ENCODE measurements around the gene DLGAP1.

GRCh38 chr18:4074647-4075046, 380.5 kb downstream of the DLGAP1 start:
- TF ChIP-seq CTCF (conservative IDR thresholded peaks at IDR 0.05; ENCODE audit: low read depth, low read length) = no peak
- no peak for TF ChIP-seq POLR2A (IDR thresholded peaks at IDR 0.05; ENCODE audit: low read depth, low read length)
- no peak for TF ChIP-seq MAFK (IDR thresholded peaks at IDR 0.05; ENCODE audit: low read depth, low read length)
- TF ChIP-seq RCOR1 (IDR thresholded peaks at IDR 0.05; ENCODE audit: insufficient replicate concordance, low read length) = no peak
- TF ChIP-seq USF2 (IDR thresholded peaks at IDR 0.05; ENCODE audit: low read depth, low read length) = no peak
- TF ChIP-seq ELK1 (IDR thresholded peaks at IDR 0.05; ENCODE audit: borderline replicate concordance, low read depth, low read length) = no peak
- TF ChIP-seq CEBPB (IDR thresholded peaks at IDR 0.05; ENCODE audit: low read depth, low read length) = no peak
- no peak for TF ChIP-seq FOS (IDR thresholded peaks at IDR 0.05; ENCODE audit: low read depth, low read length)
- no peak for TF ChIP-seq RAD21 (IDR thresholded peaks at IDR 0.05; ENCODE audit: low read length)
- TF ChIP-seq RFX5 (IDR thresholded peaks at IDR 0.05; ENCODE audit: low read depth, low read length) = no peak
- TF ChIP-seq MXI1 (IDR thresholded peaks at IDR 0.05; ENCODE audit: borderline replicate concordance, low read depth, low read length) = no peak
- TF ChIP-seq CHD1 (IDR thresholded peaks at IDR 0.05; ENCODE audit: low read depth, low read length) = no peak
- no peak for TF ChIP-seq NFE2L2 (IDR thresholded peaks at IDR 0.05; ENCODE audit: low read depth, low read length)
